Small intestine (tissue), 7 donors: Measurements from ENCODE around the gene GYPE. TPM values are rescaled to one million over a fixed set of nuclear protein-coding genes. Genes with fewer than 3 reads are reported as not detected.
"Not testable (repeated sequence)": the region's sequence is repeated elsewhere in the genome, so short reads cannot be mapped to it uniquely, and the experiment has no call there.

Experiments used
- DNase-seq, 2 donors: peaks; one replicate each; pipeline versions ENCODE4 v3.0.0 to v3.0.0-alpha.2; 2013
- FAIRE-seq: peaks from 2 replicates; lab custom pipeline; 2012; peaks lifted over from hg19 to GRCh38; lab: Jason Lieb, UNC
- H3K27ac ChIP-seq, 3 donors: one replicate each; pipeline ENCODE4 v1.5.1; 2013; ENCODE audit warnings: low read length in 2 of 3, mild to moderate bottlenecking in 2 of 3, control low read depth in 1 of 3, inconsistent platforms in 1 of 3, low read depth in 1 of 3, moderate library complexity in 1 of 3
- H3K27me3 ChIP-seq, 3 donors: one replicate each; pipeline ENCODE4 v1.6.1; 2013; ENCODE audit warnings: low read length in 3 of 3, inconsistent platforms in 1 of 3; ENCODE audit not compliant: control insufficient read depth in 3 of 3, insufficient read depth in 3 of 3
- H3K36me3 ChIP-seq, 3 donors: one replicate each; pipeline ENCODE4 v1.6.1; 2013; ENCODE audit warnings: low read length in 3 of 3, inconsistent platforms in 1 of 3, low read depth in 1 of 3, mild to moderate bottlenecking in 1 of 3, moderate library complexity in 1 of 3; ENCODE audit not compliant: control insufficient read depth in 3 of 3, insufficient read depth in 2 of 3
- H3K4me1 ChIP-seq, 3 donors: one replicate each; pipeline ENCODE4 v1.6.1; 2013; ENCODE audit warnings: low read length in 2 of 3, inconsistent platforms in 1 of 3, low read depth in 1 of 3, mild to moderate bottlenecking in 1 of 3, moderate library complexity in 1 of 3; ENCODE audit not compliant: control insufficient read depth in 3 of 3, insufficient read depth in 2 of 3
- H3K4me3 ChIP-seq, 3 donors: one replicate each; pipeline ENCODE4 v1.5.1; 2013; ENCODE audit warnings: low read length in 3 of 3, control low read depth in 1 of 3, inconsistent platforms in 1 of 3, low read depth in 1 of 3, mild to moderate bottlenecking in 1 of 3, moderate library complexity in 1 of 3
- H3K9me3 ChIP-seq, 2 donors: one replicate each; pipeline ENCODE4 v1.6.1; 2013; ENCODE audit warnings: low read depth in 1 of 2, low read length in 1 of 2; ENCODE audit not compliant: control insufficient read depth in 2 of 2, insufficient read depth in 1 of 2
- WGBS, 3 donors: extraction: QIAGEN DNeasy Blood & Tissue Kit; methylation state at CpG; one replicate each; pipeline ENCODE4 v1.1.7; 2013; 5-methylcytosine and 5-hydroxymethylcytosine counted together
- polyA plus RNA-seq, 4 donors: library from polyadenylated mRNA; stranded (reverse) in 3 of 4; unstranded in 1 of 4; fragments of 200-250 nt in 3 of 4; fragments of 120-200 nt in 1 of 4; gene quantifications; one replicate each; pipeline versions ENCODE4 v1.2.1 to v1.2.3, GENCODE V29; 2013
- donor health status: healthy with polysubstance abuse.
- donor health status: control.
- donor health status: control.
- donor health status: Bipolar disorder and iron deficiency.
- donor health status: healthy.

Gene GYPE
- polyA plus RNA-seq, 4 donors = 0.27 TPM; not detected in 2

GRCh38 chr4:143833676-143834075 lies 71.7 kb downstream of the GYPE start:
- not testable (repeated sequence) for H3K36me3 ChIP-seq, FAIRE-seq, H3K27ac ChIP-seq, H3K4me3 ChIP-seq, H3K4me1 ChIP-seq, H3K9me3 ChIP-seq, DNase-seq, H3K27me3 ChIP-seq
- WGBS, 3 donors = 65 to 89% (median 85%) methylated on average over 2 of the region's 2 CpGs

GRCh38 chr4:143830576-143830975 lies 74.8 kb downstream of the GYPE start:
- not testable (repeated sequence) for FAIRE-seq, H3K27ac ChIP-seq, H3K4me3 ChIP-seq, H3K9me3 ChIP-seq, DNase-seq, H3K36me3 ChIP-seq, H3K27me3 ChIP-seq, H3K4me1 ChIP-seq

GRCh38 chr4:143829239-143829620 lies 76.1 kb downstream of the GYPE start:
- not testable (repeated sequence) for H3K4me3 ChIP-seq, FAIRE-seq, H3K27me3 ChIP-seq, H3K4me1 ChIP-seq, H3K27ac ChIP-seq, H3K9me3 ChIP-seq, DNase-seq, H3K36me3 ChIP-seq
- WGBS, 3 donors = 48 to 77% (median 68%) methylated on average over 4 of the region's 4 CpGs

Other genes with a start within 250 kb of the GYPE start
- gene FREM3, start 204.9 kb downstream of the GYPE start, polyA plus RNA-seq = under 1 TPM in 1 of 4 donors, not detected in 3; 0.09 TPM
- under 1 TPM in 1 of 4 donors, not detected in 3; 0.68 TPM for gene GYPB, start 113.8 kb upstream of the GYPE start, polyA plus RNA-seq
- under 1 TPM in 1 of 4 donors, not detected in 3; 0.40 TPM for gene GYPA, start 235.2 kb upstream of the GYPE start, polyA plus RNA-seq